GM12878 (cell line): ENCODE measurements around the gene PTGR3. TPM values are rescaled to one million over a fixed set of nuclear protein-coding genes. Genes with fewer than 3 reads are reported as not detected.

Experiments
- ATAC-seq: fragments of 200-7000 bp; cut with Tn5 transposase; 3 replicates; pipeline ENCODE4 v1.9.1; 2020; ENCODE audit warnings: mild to moderate bottlenecking, moderate library complexity
- BruUV-seq: library from RNA; stranded (reverse); fragments of 400-500 nt; replicated peaks from 2 replicates; lab custom pipeline; 2021; lab: Mats Ljungman, UMichigan
- CTCF ChIA-PET: fragments of 300-600 bp; sonication (Branson Sonifier 250); formaldehyde crosslinking; extraction: SDS; loops from one replicate; lab custom pipeline; 2021; ENCODE audit warnings: inconsistent platforms; lab: Yijun Ruan, JAX
- POLR2A ChIA-PET: fragments of 350-600 bp; formaldehyde crosslinking; extraction: SDS; loops from one replicate; lab custom pipeline; 2021; ENCODE audit warnings: inconsistent platforms; lab: Charles Lee
- RAD21 ChIA-PET: fragments of 300-600 bp; sonication (Branson Sonifier 250); formaldehyde crosslinking; loops from one replicate; lab custom pipeline; 2023; ENCODE audit warnings: antibody characterized with exemption; ENCODE audit not compliant: unreplicated experiment; lab: Charles Lee
- SMC1A ChIA-PET: fragments of 300-600 bp; sonication (Branson Sonifier 250); formaldehyde crosslinking; loops from one replicate; lab custom pipeline; 2023; ENCODE audit not compliant: unreplicated experiment, uncharacterized antibody; lab: Charles Lee
- DNase-seq: peaks from one replicate; pipeline ENCODE4 v3.0.0-alpha.2; 2011; ENCODE audit warnings: low read depth, low spot score
- FAIRE-seq: peaks from 3 replicates; lab custom pipeline; 2011; peaks lifted over from hg19 to GRCh38; lab: Jason Lieb, UNC
- H2AFZ ChIP-seq: 2 replicates; pipeline ENCODE4 v1.6.0; 2011; ENCODE audit warnings: low read depth, low read length, control low read depth; ENCODE audit not compliant: control insufficient read depth
- H3K27ac ChIP-seq: 2 replicates; pipeline ENCODE4 v1.5.1; 2011; ENCODE audit warnings: control low read depth; ENCODE audit not compliant: control insufficient read depth, insufficient read depth
- H3K27me3 ChIP-seq, 2 experiments: replicated peaks in 1 of 2; 2 replicates each; pipeline versions ENCODE4 v1.6.0 to v1.6.1; 2011; ENCODE audit warnings: low read length in 1 of 2; ENCODE audit not compliant: control insufficient read depth in 2 of 2, insufficient read depth in 2 of 2
- H3K36me3 ChIP-seq, 2 experiments: 2 replicates each; pipeline ENCODE4 v1.5.1; 2011; ENCODE audit warnings: low read length in 1 of 2; ENCODE audit not compliant: control insufficient read depth in 2 of 2, insufficient read depth in 2 of 2
- H3K4me1 ChIP-seq: 2 replicates; pipeline ENCODE4 v1.6.1; 2011; ENCODE audit warnings: mild to moderate bottlenecking, low read length, moderate library complexity, mixed read lengths; ENCODE audit not compliant: control insufficient read depth, insufficient read depth
- H3K4me2 ChIP-seq: 2 replicates; pipeline ENCODE4 v1.6.0; 2011; ENCODE audit warnings: control low read depth; ENCODE audit not compliant: control insufficient read depth, insufficient read depth
- H3K4me3 ChIP-seq: fragments of 200-600 bp; sonication (generic); 2 replicates; pipeline ENCODE4 v1.5.1; 2016
- H3K79me2 ChIP-seq: 2 replicates; pipeline ENCODE4 v1.6.0; 2011; ENCODE audit warnings: low read length; ENCODE audit not compliant: control insufficient read depth, insufficient read depth
- H3K9ac ChIP-seq: 2 replicates; pipeline ENCODE4 v1.8.0; 2011; ENCODE audit warnings: low read length, control low read depth, mixed read lengths; ENCODE audit not compliant: control insufficient read depth, insufficient read depth
- H3K9me3 ChIP-seq: replicated peaks from 3 replicates; pipeline ENCODE4 v1.5.1; 2011; ENCODE audit warnings: mild to moderate bottlenecking, low read length; ENCODE audit not compliant: control insufficient read depth, insufficient read depth
- H4K20me1 ChIP-seq: 2 replicates; pipeline ENCODE4 v1.6.0; 2011; ENCODE audit not compliant: control insufficient read depth, insufficient read depth
- ASH2L ChIP-seq: fragments of 300-600, 200-600 bp; sonication (generic); IDR thresholded peaks from 2 replicates; pipeline ENCODE4 v1.6.1; 2017; ENCODE audit warnings: low read depth, mild to moderate bottlenecking, borderline replicate concordance
- CREB1 ChIP-seq: IDR thresholded peaks from 2 replicates; pipeline ENCODE4 v1.6.1; 2012; ENCODE audit warnings: low read depth, mild to moderate bottlenecking, inconsistent platforms
- CTCF ChIP-seq, 3 experiments: IDR thresholded peaks in 2 of 3; conservative IDR thresholded peaks in 1 of 3; 2 replicates each; pipeline ENCODE4 v1.5.1; 2011; ENCODE audit warnings: low read depth in 3 of 3, low read length in 3 of 3, mild to moderate bottlenecking in 3 of 3, control low read depth in 2 of 3, moderate library complexity in 2 of 3, inconsistent platforms in 1 of 3, mixed read lengths in 1 of 3; ENCODE audit not compliant: control insufficient read depth in 2 of 3, insufficient read depth in 1 of 3; ENCODE audit errors: extremely low read depth in 1 of 3
- MEF2B ChIP-seq: fragments of 450-650 bp; IDR thresholded peaks from 2 replicates; pipeline ENCODE4 v1.6.1; 2018; ENCODE audit warnings: mild to moderate bottlenecking, moderate library complexity; ENCODE audit not compliant: partially characterized antibody, poor library complexity, severe bottlenecking
- PBX3 ChIP-seq: IDR thresholded peaks from 2 replicates; pipeline ENCODE4 v1.6.1; 2011; ENCODE audit warnings: mild to moderate bottlenecking, low read depth, low read length, moderate library complexity; ENCODE audit not compliant: insufficient replicate concordance
- PKNOX1 ChIP-seq: fragments of 450-650 bp; IDR thresholded peaks from 2 replicates; pipeline ENCODE4 v1.6.1; 2016; ENCODE audit warnings: mild to moderate bottlenecking
- RELB ChIP-seq: fragments of 450-650 bp; IDR thresholded peaks from 2 replicates; pipeline ENCODE4 v1.6.1; 2017; ENCODE audit warnings: low read depth, mild to moderate bottlenecking, moderate library complexity
- SUPT20H ChIP-seq: IDR thresholded peaks from 2 replicates; pipeline ENCODE4 v1.6.1; 2011; ENCODE audit warnings: low read depth, mild to moderate bottlenecking, low read length, moderate library complexity, borderline replicate concordance; ENCODE audit not compliant: control insufficient read depth
- ZBTB40 ChIP-seq: fragments of 450-650 bp; IDR thresholded peaks from 2 replicates; pipeline ENCODE4 v1.6.1; 2016; ENCODE audit warnings: mild to moderate bottlenecking, moderate library complexity, borderline replicate concordance
- WGBS: methylation state at CpG from one replicate; pipeline ENCODE4 v1.1.6; 2016; ENCODE audit warnings: low lambda C conversion rate; ENCODE audit not compliant: insufficient replicate concordance, insufficient coverage; ENCODE audit errors: missing lambda C conversion rate; 5-methylcytosine and 5-hydroxymethylcytosine counted together
- in situ Hi-C: fragments of 300-500 bp; cut with MboI; formaldehyde crosslinking; loops from 9 replicates; pipeline ENCODE4 v1.14.3; 2018; ENCODE audit warnings: mixed read lengths
- intact Hi-C: fragments of 100-400 bp; cut with micrococcal nuclease; formaldehyde crosslinking; loops from one replicate; pipeline ENCODE4 v1.14.2; 2022; ENCODE audit not compliant: unreplicated experiment
- polyA plus RNA-seq, 11 experiments: library from polyadenylated mRNA; depleted of rRNA in 4 of 11; unstranded in 6 of 11; stranded (reverse) in 5 of 11; fragments of >200 nt; fragmentation: Nextera tagmentation in 4 of 11; fragmentation: Illumina TruSeq in 1 of 11; extraction: Ambion mirVana in 4 of 11; extraction: Trizol in 1 of 11; gene quantifications; 1 replicate in 1 of 11; 2 replicates in 10 of 11; pipeline versions ENCODE4 v1.2.1 to v1.2.3, GENCODE V29; 2011 to 2016; ENCODE audit warnings: inconsistent platforms in 2 of 11, missing spikeins in 2 of 11, low read depth in 1 of 11
- total RNA-seq, 4 experiments: library from RNA; depleted of rRNA in 3 of 4; stranded (reverse); fragments of >200 nt in 3 of 4; fragmentation: Illumina TruSeq in 1 of 4; extraction: Trizol in 1 of 4; gene quantifications; 2 replicates each; pipeline versions ENCODE4 v1.2.1 to v1.2.3, GENCODE V29; 2013 to 2021

The PTGR3 gene
- total and polyA plus RNA-seq, 10 of the 15 experiments (the other 5 are each of a cell fraction or from before 2014, with no cell fraction given) = 6.2 to 69.8 (median 21.9) TPM

- TF ChIP-seq ZBTB40 (no peak), ASH2L (no peak), CREB1 (no peak)
These were observed 25.4 kb downstream of the PTGR3 start (continued) for GRCh38 chr18:75183524-75183923.

- FAIRE-seq = no peak
- BruUV-seq = no TSS peak
- TF ChIP-seq PKNOX1 = 0 out of 2 replicates have a peak, but pooled peaks have one; percentile 27
- TF ChIP-seq SUPT20H = no peak
- no peak for TF ChIP-seq CTCF (IDR thresholded peaks at IDR 0.05 in 2 of 3, conservative IDR thresholded peaks at IDR 0.05 in 1 of 3; ENCODE audit: control insufficient read depth in 2 of 3, extremely low read depth in 1 of 3, insufficient read depth in 1 of 3, low read depth in 3 of 3, low read length in 3 of 3)
- TF ChIP-seq MEF2B = no peak
- TF ChIP-seq PBX3 = peak; percentile 15
- TF ChIP-seq RELB = peak; percentile 42; the same call in 1 of the 2 replicates
These were observed 28.9 kb downstream of the PTGR3 start for GRCh38 chr18:75179819-75180600.

More at GRCh38 chr18:75179819-75180600, 28.9 kb downstream of the PTGR3 start:
- Histone ChIP-seq H3K27me3 (no peaks in the 10 kb centered on the region), H3K4me3 (no peak overlapping the region), H3K9ac (no peak overlapping the region), H2AFZ (no peak overlapping the region), H3K4me2 (no peak overlapping the region), H3K27ac (no peak overlapping the region), H3K4me1 (no peaks in the 10 kb centered on the region), H3K79me2 (no peaks in the 10 kb centered on the region), H4K20me1 (no peaks in the 10 kb centered on the region), H3K9me3 (no peaks in the 10 kb centered on the region), H3K36me3 (no peaks in the 10 kb centered on the region)
- ATAC-seq (peak; percentile 69), DNase-seq (no peak)
- WGBS = 66% methylated on average over 13 of the region's 13 CpGs
- ChIA-PET POLR2A (no interaction called here), SMC1A (no interaction called here), CTCF (no interaction called here), RAD21 (no interaction called here)
- in situ Hi-C loops (loop anchor here (10.0 kb wide), 1 partner anchor 295 kb away; no protein-coding TSS in a partner anchor), intact Hi-C loops (loop anchor here (10.0 kb wide), 2 partner anchors 165 to 295 kb away; no protein-coding TSS in a partner anchor)
